NCI-H226 (cell line): ENCODE measurements around the gene ANKRD11.
"Not testable (repeated sequence)": the region's sequence is repeated elsewhere in the genome, so short reads cannot be mapped to it uniquely, and the experiment has no call there.

ENCODE experiments used
- DNase-seq: peaks from one replicate; pipeline ENCODE4 v3.0.0-alpha.2; 2015

The ANKRD11 gene

GRCh38 chr16:89476811-89477261 is 13.5 kb downstream of the ANKRD11 start:
- DNase-seq: no peak

- DNase-seq: no peak
Observed at GRCh38 chr16:89476379-89476778, 14.0 kb downstream of the ANKRD11 start.

- DNase-seq: no peak
Observed at GRCh38 chr16:89475144-89475543, 15.2 kb downstream of the ANKRD11 start.

- DNase-seq: peak; percentile 14
Observed at GRCh38 chr16:89473791-89474414, 16.5 kb downstream of the ANKRD11 start.

GRCh38 chr16:89473136-89473712 is 17.1 kb downstream of the ANKRD11 start:
- DNase-seq: no peak

- DNase-seq: no peak
Observed at GRCh38 chr16:89472711-89473075, 17.7 kb downstream of the ANKRD11 start.

- no peak for DNase-seq
Observed at GRCh38 chr16:89467382-89467781, 23.0 kb downstream of the ANKRD11 start.

GRCh38 chr16:89466920-89467319 is 23.4 kb downstream of the ANKRD11 start:
- DNase-seq: no peak

- DNase-seq: not testable (repeated sequence)
Observed at GRCh38 chr16:89463312-89463711, 27.0 kb downstream of the ANKRD11 start.

GRCh38 chr16:89462639-89463038 is 27.7 kb downstream of the ANKRD11 start:
- not testable (repeated sequence) for DNase-seq

GRCh38 chr16:89461890-89462289 is 28.5 kb downstream of the ANKRD11 start:
- not testable (repeated sequence) for DNase-seq

- no peak for DNase-seq
Observed at GRCh38 chr16:89460556-89460955, 29.8 kb downstream of the ANKRD11 start.

GRCh38 chr16:89458967-89459366 is 31.4 kb downstream of the ANKRD11 start:
- no peak for DNase-seq

GRCh38 chr16:89458551-89458950 is 31.8 kb downstream of the ANKRD11 start:
- DNase-seq: no peak

GRCh38 chr16:89456419-89456959 is 33.9 kb downstream of the ANKRD11 start:
- no peak for DNase-seq

GRCh38 chr16:89455692-89456091 is 34.7 kb downstream of the ANKRD11 start:
- DNase-seq: no peak

GRCh38 chr16:89455178-89455577 is 35.2 kb downstream of the ANKRD11 start:
- DNase-seq: no peak

GRCh38 chr16:89454378-89455125 is 35.8 kb downstream of the ANKRD11 start:
- not testable (repeated sequence) for DNase-seq

GRCh38 chr16:89453501-89454321 is 36.6 kb downstream of the ANKRD11 start:
- no peak for DNase-seq

GRCh38 chr16:89452925-89453324 is 37.4 kb downstream of the ANKRD11 start:
- no peak for DNase-seq

- no peak for DNase-seq
Observed at GRCh38 chr16:89452241-89452640, 38.1 kb downstream of the ANKRD11 start.

- no peak for DNase-seq
Observed at GRCh38 chr16:89450537-89450936, 39.8 kb downstream of the ANKRD11 start.
